ENCODE data around the gene DMBT1.

DMBT1 gene

GRCh38 chr10:122658356-122659049 lies 97.9 kb downstream of the DMBT1 start:
- no peak for TF ChIP-seq PAX5 (IDR thresholded peaks at IDR 0.05; ENCODE audit: insufficient read depth, low read length, severe bottlenecking)
- TF ChIP-seq TAF1 (IDR thresholded peaks at IDR 0.05; ENCODE audit: low read depth, low read length) = no peak
- no peak for TF ChIP-seq SPI1 (IDR thresholded peaks at IDR 0.05; ENCODE audit: low read depth, low read length)
- no peak for TF ChIP-seq POU2F2 (IDR thresholded peaks at IDR 0.05; ENCODE audit: low read depth, low read length)
- TF ChIP-seq POLR2AphosphoS5 (IDR thresholded peaks at IDR 0.05; ENCODE audit: low read depth, low read length) = no peak
- TF ChIP-seq POLR2A (IDR thresholded peaks at IDR 0.05; ENCODE audit: low read depth, low read length) = no peak
- FAIRE-seq = no peak
- no peak for DNase-seq (ENCODE audit: insufficient read length, low spot score)

DNA sequence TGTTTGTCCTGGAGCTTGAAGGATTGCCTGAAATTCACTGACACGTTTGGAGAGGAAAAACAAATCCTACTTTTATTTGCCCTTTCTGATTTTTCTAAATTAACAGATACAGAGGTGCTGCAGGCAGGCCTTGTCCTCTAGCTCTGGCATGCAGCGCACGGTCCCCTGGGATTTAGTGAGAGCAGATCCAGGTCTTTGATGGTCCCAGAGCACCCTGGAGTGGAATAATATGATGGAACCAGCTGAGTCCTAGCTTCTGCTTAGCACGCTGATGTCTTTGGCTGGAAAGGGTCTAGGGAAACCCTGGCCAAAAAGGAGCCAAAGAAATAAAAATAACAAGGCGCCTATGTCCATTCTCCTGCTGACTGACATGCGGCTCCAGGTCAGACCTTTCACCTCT lies 98.6 kb downstream of the DMBT1 start:
- TF ChIP-seq POLR2A (IDR thresholded peaks at IDR 0.05; ENCODE audit: low read depth, low read length) (no peak), TAF1 (IDR thresholded peaks at IDR 0.05; ENCODE audit: low read depth, low read length) (no peak), PAX5 (IDR thresholded peaks at IDR 0.05; ENCODE audit: insufficient read depth, low read length, severe bottlenecking) (no peak), POLR2AphosphoS5 (IDR thresholded peaks at IDR 0.05; ENCODE audit: low read depth, low read length) (no peak), SPI1 (IDR thresholded peaks at IDR 0.05; ENCODE audit: low read depth, low read length) (no peak), POU2F2 (IDR thresholded peaks at IDR 0.05; ENCODE audit: low read depth, low read length) (no peak)
- FAIRE-seq = no peak
- DNase-seq (ENCODE audit: insufficient read length, low spot score) = no peak

DNA sequence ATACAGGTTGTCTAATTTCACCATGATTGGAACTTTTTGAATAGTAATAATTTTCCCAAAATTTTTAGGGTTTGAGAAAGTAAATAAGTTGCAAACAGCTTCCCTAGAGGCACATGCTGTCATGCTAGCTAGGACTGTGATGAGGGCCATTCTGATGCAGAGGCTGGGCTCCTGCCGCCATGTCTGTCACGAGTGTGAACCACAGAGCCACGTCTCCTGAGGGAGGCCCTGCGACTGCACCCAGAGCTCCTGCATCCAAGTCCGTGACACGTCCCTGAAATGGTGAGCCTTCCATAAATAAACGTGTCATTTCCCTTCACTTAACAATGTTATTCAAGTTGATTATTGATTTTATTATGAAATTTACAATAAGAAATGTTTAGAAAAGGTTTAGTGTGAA lies 99.1 kb downstream of the DMBT1 start:
- TF ChIP-seq TAF1 (IDR thresholded peaks at IDR 0.05; ENCODE audit: low read depth, low read length) (no peak), POU2F2 (IDR thresholded peaks at IDR 0.05; ENCODE audit: low read depth, low read length) (no peak), PAX5 (IDR thresholded peaks at IDR 0.05; ENCODE audit: insufficient read depth, low read length, severe bottlenecking) (no peak), POLR2AphosphoS5 (IDR thresholded peaks at IDR 0.05; ENCODE audit: low read depth, low read length) (no peak), POLR2A (IDR thresholded peaks at IDR 0.05; ENCODE audit: low read depth, low read length) (no peak), SPI1 (IDR thresholded peaks at IDR 0.05; ENCODE audit: low read depth, low read length) (no peak)
- FAIRE-seq (no peak), DNase-seq (ENCODE audit: insufficient read length, low spot score) (no peak)

DNA sequence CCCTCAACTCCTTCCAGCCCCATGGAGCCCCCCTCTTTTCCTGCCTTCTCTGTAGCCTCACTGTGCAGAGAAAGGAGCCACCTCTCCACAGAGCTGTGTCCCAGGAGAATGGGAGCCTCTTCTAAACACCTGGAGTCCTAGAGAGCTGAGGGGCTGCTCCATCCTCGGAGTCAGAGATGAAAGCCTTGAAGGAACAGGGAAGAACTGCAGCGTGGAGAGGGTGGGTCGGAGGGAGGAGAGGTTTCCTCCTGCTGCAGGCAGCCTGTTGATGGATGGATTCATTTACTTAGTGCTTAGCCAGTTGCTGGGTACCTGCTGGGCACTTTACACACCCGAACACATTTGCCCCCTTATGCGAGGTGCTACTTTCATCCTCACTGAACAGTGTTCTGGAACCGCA lies 100.1 kb downstream of the DMBT1 start:
- TF ChIP-seq TAF1 (IDR thresholded peaks at IDR 0.05; ENCODE audit: low read depth, low read length) = no peak
- TF ChIP-seq SPI1 (IDR thresholded peaks at IDR 0.05; ENCODE audit: low read depth, low read length) = no peak
- no peak for TF ChIP-seq POLR2A (IDR thresholded peaks at IDR 0.05; ENCODE audit: low read depth, low read length)
- TF ChIP-seq POU2F2 (IDR thresholded peaks at IDR 0.05; ENCODE audit: low read depth, low read length) = no peak
- no peak for TF ChIP-seq PAX5 (IDR thresholded peaks at IDR 0.05; ENCODE audit: insufficient read depth, low read length, severe bottlenecking)
- no peak for TF ChIP-seq POLR2AphosphoS5 (IDR thresholded peaks at IDR 0.05; ENCODE audit: low read depth, low read length)
- DNase-seq (ENCODE audit: insufficient read length, low spot score) (no peak), FAIRE-seq (no peak)

- TF ChIP-seq PAX5 (IDR thresholded peaks at IDR 0.05; ENCODE audit: insufficient read depth, low read length, severe bottlenecking) = no peak
- no peak for TF ChIP-seq SPI1 (IDR thresholded peaks at IDR 0.05; ENCODE audit: low read depth, low read length)
- TF ChIP-seq POLR2AphosphoS5 (IDR thresholded peaks at IDR 0.05; ENCODE audit: low read depth, low read length) = no peak
- no peak for TF ChIP-seq POLR2A (IDR thresholded peaks at IDR 0.05; ENCODE audit: low read depth, low read length)
- no peak for TF ChIP-seq POU2F2 (IDR thresholded peaks at IDR 0.05; ENCODE audit: low read depth, low read length)
- no peak for TF ChIP-seq TAF1 (IDR thresholded peaks at IDR 0.05; ENCODE audit: low read depth, low read length)
- no peak for DNase-seq (ENCODE audit: insufficient read length, low spot score)
- no peak for FAIRE-seq
These were observed 101.7 kb downstream of the DMBT1 start for GRCh38 chr10:122662231-122662630.

DNA sequence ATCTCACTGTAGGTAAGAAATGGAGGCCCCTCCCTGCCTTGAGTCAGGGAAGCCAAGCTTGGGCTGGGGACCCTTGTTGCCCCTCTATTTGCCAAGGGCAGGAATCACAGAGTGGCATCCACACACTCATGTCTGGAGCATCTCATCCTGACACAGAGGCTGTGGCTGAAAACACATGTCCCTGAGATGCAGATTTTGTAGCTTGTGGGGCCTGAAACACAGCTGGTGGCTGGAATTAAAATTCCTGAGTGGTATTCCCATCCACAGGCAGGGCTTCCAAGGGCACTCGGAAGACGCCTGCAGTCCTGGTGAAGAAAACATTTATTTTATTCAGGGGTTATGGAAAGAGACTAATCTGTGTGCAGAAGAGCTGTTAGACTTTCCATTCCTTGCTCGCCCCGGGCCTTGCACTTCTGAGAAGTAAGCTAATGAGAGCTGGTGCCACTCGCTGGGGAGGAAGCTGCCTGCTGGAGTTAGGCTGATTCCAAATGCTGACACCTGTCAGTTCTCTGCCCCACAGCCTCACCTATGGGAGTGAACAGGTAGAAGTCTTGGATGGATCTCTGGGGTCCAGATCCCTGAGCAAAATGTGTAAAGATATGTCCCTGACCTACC lies 103.1 kb downstream of the DMBT1 start:
- FAIRE-seq (no peak), DNase-seq (ENCODE audit: insufficient read length, low spot score) (no peak)
- TF ChIP-seq PAX5 (IDR thresholded peaks at IDR 0.05; ENCODE audit: insufficient read depth, low read length, severe bottlenecking) (no peak), POLR2AphosphoS5 (IDR thresholded peaks at IDR 0.05; ENCODE audit: low read depth, low read length) (no peak), SPI1 (IDR thresholded peaks at IDR 0.05; ENCODE audit: low read depth, low read length) (no peak), TAF1 (IDR thresholded peaks at IDR 0.05; ENCODE audit: low read depth, low read length) (no peak), POU2F2 (IDR thresholded peaks at IDR 0.05; ENCODE audit: low read depth, low read length) (no peak), POLR2A (IDR thresholded peaks at IDR 0.05; ENCODE audit: low read depth, low read length) (no peak)

- DNase-seq (ENCODE audit: insufficient read length, low spot score) (no peak), FAIRE-seq (no peak)
- TF ChIP-seq POU2F2 (IDR thresholded peaks at IDR 0.05; ENCODE audit: low read depth, low read length) = no peak
- no peak for TF ChIP-seq POLR2A (IDR thresholded peaks at IDR 0.05; ENCODE audit: low read depth, low read length)
- TF ChIP-seq TAF1 (IDR thresholded peaks at IDR 0.05; ENCODE audit: low read depth, low read length) = no peak
- no peak for TF ChIP-seq PAX5 (IDR thresholded peaks at IDR 0.05; ENCODE audit: insufficient read depth, low read length, severe bottlenecking)
- no peak for TF ChIP-seq SPI1 (IDR thresholded peaks at IDR 0.05; ENCODE audit: low read depth, low read length)
- TF ChIP-seq POLR2AphosphoS5 (IDR thresholded peaks at IDR 0.05; ENCODE audit: low read depth, low read length) = no peak
These were observed 103.9 kb downstream of the DMBT1 start for GRCh38 chr10:122664501-122664900.

- no peak for DNase-seq (ENCODE audit: insufficient read length, low spot score)
- no peak for FAIRE-seq
- TF ChIP-seq POLR2A (IDR thresholded peaks at IDR 0.05; ENCODE audit: low read depth, low read length) = no peak
- no peak for TF ChIP-seq POLR2AphosphoS5 (IDR thresholded peaks at IDR 0.05; ENCODE audit: low read depth, low read length)
- TF ChIP-seq SPI1 (IDR thresholded peaks at IDR 0.05; ENCODE audit: low read depth, low read length) = no peak
- no peak for TF ChIP-seq POU2F2 (IDR thresholded peaks at IDR 0.05; ENCODE audit: low read depth, low read length)
- no peak for TF ChIP-seq TAF1 (IDR thresholded peaks at IDR 0.05; ENCODE audit: low read depth, low read length)
- TF ChIP-seq PAX5 (IDR thresholded peaks at IDR 0.05; ENCODE audit: insufficient read depth, low read length, severe bottlenecking) = no peak
These were observed 104.8 kb downstream of the DMBT1 start for GRCh38 chr10:122665329-122665860.

DNA sequence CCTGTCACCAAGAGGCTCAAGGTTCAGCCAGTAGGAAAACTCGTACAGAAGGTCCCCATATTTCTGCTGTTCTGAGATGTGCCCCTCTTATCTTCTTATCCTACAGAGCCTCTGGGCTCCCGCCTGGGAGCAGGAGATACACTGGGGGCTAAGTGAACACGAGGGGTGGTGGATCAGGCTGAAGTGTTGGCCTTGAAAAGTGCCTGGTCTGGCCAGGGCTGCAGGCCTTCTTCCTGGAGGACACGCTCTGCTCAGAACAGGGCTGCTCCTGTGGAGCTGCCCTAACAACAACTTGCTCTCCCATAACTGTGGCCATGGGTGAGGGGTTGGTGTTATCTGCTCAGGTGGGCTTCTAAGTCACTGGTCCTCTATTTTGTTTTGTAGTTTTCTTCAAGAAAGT lies 105.4 kb downstream of the DMBT1 start:
- FAIRE-seq = no peak
- no peak for DNase-seq (ENCODE audit: insufficient read length, low spot score)
- TF ChIP-seq PAX5 (IDR thresholded peaks at IDR 0.05; ENCODE audit: insufficient read depth, low read length, severe bottlenecking) = no peak
- no peak for TF ChIP-seq TAF1 (IDR thresholded peaks at IDR 0.05; ENCODE audit: low read depth, low read length)
- no peak for TF ChIP-seq POLR2A (IDR thresholded peaks at IDR 0.05; ENCODE audit: low read depth, low read length)
